ENCODE measurements around the gene CDK13.

- TF ChIP-seq TAF1 (IDR thresholded peaks at IDR 0.05; ENCODE audit: low read depth) (no peak), EP300 (IDR thresholded peaks at IDR 0.05; ENCODE audit: borderline replicate concordance) (no peak)
Measured at GRCh38 chr7:40024048-40024447, 74.0 kb downstream of the CDK13 start.

Data from Ishikawa (cell line).